Endothelial cell of umbilical vein (primary cell): ENCODE measurements around the gene PAX5. TPM values are rescaled to one million over a fixed set of nuclear protein-coding genes. Genes with fewer than 3 reads are reported as not detected.

ENCODE experiments used
- BruUV-seq: library from RNA; stranded (reverse); fragments of 400-500 nt; replicated peaks from 2 replicates; lab custom pipeline; 2021; lab: Mats Ljungman, UMichigan
- CTCF ChIA-PET: fragments of 300-600, 350-600 bp; sonication (Branson Sonifier 250); formaldehyde crosslinking; loops from one replicate; lab custom pipeline; 2021; ENCODE audit warnings: antibody characterized with exemption, inconsistent platforms; lab: Charles Lee
- POLR2A ChIA-PET: fragments of 300-600, 350-600 bp; sonication (Branson Sonifier 250); formaldehyde crosslinking; loops from one replicate; lab custom pipeline; 2021; ENCODE audit warnings: antibody characterized with exemption, inconsistent platforms; lab: Charles Lee
- DNase-seq: peaks from one replicate; pipeline ENCODE4 v3.0.0-alpha.2; 2011; ENCODE audit warnings: low read depth, low spot score
- FAIRE-seq: peaks from 2 replicates; lab custom pipeline; 2011; peaks lifted over from hg19 to GRCh38; lab: Jason Lieb, UNC
- H2AFZ ChIP-seq: 2 replicates; pipeline ENCODE4 v1.6.0; 2012; ENCODE audit warnings: low read depth, low read length, control low read depth, inconsistent platforms
- H3K27ac ChIP-seq: 2 replicates; pipeline ENCODE4 v1.5.1; 2011; ENCODE audit warnings: low read depth, mild to moderate bottlenecking, control low read depth, low read length, moderate library complexity; ENCODE audit not compliant: insufficient read depth
- H3K27me3 ChIP-seq, 2 experiments: 2 replicates each; pipeline versions ENCODE4 v1.6.0 to v1.6.1; 2011; ENCODE audit warnings: low read length in 2 of 2, mixed read lengths in 1 of 2; ENCODE audit not compliant: control insufficient read depth in 2 of 2, insufficient read depth in 2 of 2
- H3K36me3 ChIP-seq, 2 experiments: 2 replicates in 1 of 2; 3 replicates in 1 of 2; pipeline ENCODE4 v1.5.1; 2011; ENCODE audit warnings: low read length in 2 of 2, mild to moderate bottlenecking in 1 of 2, moderate library complexity in 1 of 2; ENCODE audit not compliant: control insufficient read depth in 2 of 2, insufficient read depth in 2 of 2; ENCODE audit errors: extremely low read depth in 1 of 2
- H3K4me1 ChIP-seq: 3 replicates; pipeline ENCODE4 v1.5.1; 2011; ENCODE audit warnings: mild to moderate bottlenecking, low read length; ENCODE audit not compliant: control insufficient read depth, insufficient read depth; ENCODE audit errors: extremely low read depth
- H3K4me2 ChIP-seq: 2 replicates; pipeline ENCODE4 v1.6.1; 2011; ENCODE audit warnings: low read length, control low read depth, mixed read lengths; ENCODE audit not compliant: insufficient read depth
- H3K4me3 ChIP-seq, 3 experiments: fragments of 200-600 bp in 1 of 3; sonication (generic), shearing (Covaris generic) in 1 of 3; replicated peaks in 1 of 3; 2 replicates each; pipeline ENCODE4 v1.5.1; 2011 to 2016; ENCODE audit warnings: control low read depth in 3 of 3, low read length in 3 of 3, mild to moderate bottlenecking in 2 of 3, inconsistent platforms in 1 of 3, low read depth in 1 of 3, moderate library complexity in 1 of 3; ENCODE audit not compliant: insufficient read depth in 1 of 3
- H3K79me2 ChIP-seq: 2 replicates; pipeline ENCODE4 v1.6.0; 2012; ENCODE audit warnings: low read length, inconsistent platforms; ENCODE audit not compliant: control insufficient read depth, insufficient read depth
- H3K9ac ChIP-seq: replicated peaks from 2 replicates; pipeline ENCODE3; 2011; ENCODE audit warnings: low read length, control low read depth; ENCODE audit not compliant: insufficient read depth; ENCODE audit errors: extremely low read depth
- H3K9me1 ChIP-seq: replicated peaks from 3 replicates; pipeline ENCODE4 v1.6.0; 2011; ENCODE audit warnings: mild to moderate bottlenecking, low read length; ENCODE audit not compliant: control insufficient read depth, insufficient read depth; ENCODE audit errors: extremely low read depth
- H3K9me3 ChIP-seq: replicated peaks from 2 replicates; pipeline ENCODE4 v1.5.1; 2012; ENCODE audit warnings: low read length, inconsistent platforms; ENCODE audit not compliant: control insufficient read depth, insufficient read depth
- H4K20me1 ChIP-seq: replicated peaks from 2 replicates; pipeline ENCODE3; 2011; ENCODE audit warnings: mild to moderate bottlenecking, low read length; ENCODE audit not compliant: control insufficient read depth, insufficient read depth; ENCODE audit errors: extremely low read depth
- EZH2 ChIP-seq: IDR thresholded peaks from 2 replicates; pipeline ENCODE4 v1.6.1; 2012; ENCODE audit warnings: borderline replicate concordance, low read depth, mild to moderate bottlenecking, moderate library complexity, low read length, inconsistent platforms; ENCODE audit not compliant: severe bottlenecking
- FOS ChIP-seq: IDR thresholded peaks from 2 replicates; pipeline ENCODE4 v1.6.1; 2011; ENCODE audit warnings: mild to moderate bottlenecking, low read length, moderate library complexity, borderline replicate concordance; ENCODE audit not compliant: insufficient read depth
- GATA2 ChIP-seq: IDR thresholded peaks from 2 replicates; pipeline ENCODE4 v1.7.0; 2011; ENCODE audit warnings: low read depth, mild to moderate bottlenecking, moderate library complexity, mixed read lengths, low read length; ENCODE audit not compliant: insufficient read length, insufficient read depth
- JUN ChIP-seq: IDR thresholded peaks from 2 replicates; pipeline ENCODE4 v1.6.1; 2011; ENCODE audit warnings: borderline replicate concordance, low read depth; ENCODE audit not compliant: insufficient read length, insufficient read depth
- MYC ChIP-seq: IDR thresholded peaks from one replicate; pipeline ENCODE4 v1.6.1; 2011; ENCODE audit warnings: mild to moderate bottlenecking, low read depth, low read length
- POLR2A ChIP-seq: IDR thresholded peaks from 2 replicates; pipeline ENCODE4 v1.6.1; 2012; ENCODE audit warnings: low read depth, mild to moderate bottlenecking, control low read depth, low read length
- POLR2AphosphoS5 ChIP-seq: IDR thresholded peaks from 2 replicates; pipeline ENCODE4 v1.6.1; 2012; ENCODE audit warnings: low read depth, mild to moderate bottlenecking, control low read depth, low read length, moderate library complexity; ENCODE audit not compliant: insufficient read depth
- dilution Hi-C: fragments of 300-500 bp; cut with MboI; formaldehyde crosslinking; loops from one replicate; pipeline ENCODE4 v1.15.0; 2019; ENCODE audit warnings: low sequenced_read_pairs; ENCODE audit not compliant: extremely low pct_ligation_motif_present
- intact Hi-C: fragments of 100-400 bp; cut with micrococcal nuclease; formaldehyde crosslinking; loops from one replicate; pipeline ENCODE4 v1.10.0; 2022
- polyA plus RNA-seq, 4 experiments: library from polyadenylated mRNA; depleted of rRNA in 3 of 4; stranded (reverse) in 3 of 4; unstranded in 1 of 4; fragments of >200 nt; gene quantifications; 2 replicates each; pipeline versions ENCODE4 v1.2.1 to v1.2.3, GENCODE V29; 2011 to 2012; ENCODE audit warnings: missing spikeins in 1 of 4
- total RNA-seq: library from RNA; stranded (reverse); gene quantifications from 2 replicates; pipeline ENCODE4 v1.2.3, GENCODE V29; 2021
- TF ChIP-seq, protein P1 (sequence below), 2 donors: IDR thresholded peaks; 1 replicate in 1 of 2; 2 replicates in 1 of 2; pipeline ENCODE4 v1.5.1; 2011; ENCODE audit warnings: low read length in 2 of 2, mild to moderate bottlenecking in 2 of 2, moderate library complexity in 2 of 2, control low read depth in 1 of 2, inconsistent platforms in 1 of 2, low read depth in 1 of 2; ENCODE audit not compliant: insufficient read depth in 1 of 2; ENCODE audit errors: extremely low read depth in 1 of 2
- TF ChIP-seq, protein P2 (sequence below): IDR thresholded peaks from 2 replicates; pipeline ENCODE4 v1.6.1; 2011; ENCODE audit not compliant: insufficient read depth, insufficient read length

The PAX5 gene
- total and polyA plus RNA-seq, 2 donors (not counting 3 experiments of a cell fraction or from before 2014, with no cell fraction given), result not detected

DNA sequence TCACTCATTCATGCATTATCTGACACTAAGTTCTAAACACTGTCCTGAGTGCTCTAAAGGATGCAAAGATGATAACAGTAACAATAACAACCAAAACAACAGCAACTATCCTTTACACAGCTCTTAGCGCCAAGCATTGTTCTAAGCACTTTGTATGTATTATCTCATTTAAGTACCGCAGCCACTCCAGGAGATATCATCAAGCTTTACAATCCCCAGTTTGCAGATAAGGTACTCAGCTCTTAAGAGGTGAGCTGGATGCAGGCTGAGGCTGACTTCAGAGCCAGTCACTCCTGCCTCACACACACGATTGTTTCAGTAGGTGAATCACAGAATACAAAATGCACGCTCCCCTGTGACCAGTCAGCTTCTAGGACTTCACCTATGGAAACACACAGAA is 141.8 kb downstream of the PAX5 start:
- TF ChIP-seq, protein P1, sequence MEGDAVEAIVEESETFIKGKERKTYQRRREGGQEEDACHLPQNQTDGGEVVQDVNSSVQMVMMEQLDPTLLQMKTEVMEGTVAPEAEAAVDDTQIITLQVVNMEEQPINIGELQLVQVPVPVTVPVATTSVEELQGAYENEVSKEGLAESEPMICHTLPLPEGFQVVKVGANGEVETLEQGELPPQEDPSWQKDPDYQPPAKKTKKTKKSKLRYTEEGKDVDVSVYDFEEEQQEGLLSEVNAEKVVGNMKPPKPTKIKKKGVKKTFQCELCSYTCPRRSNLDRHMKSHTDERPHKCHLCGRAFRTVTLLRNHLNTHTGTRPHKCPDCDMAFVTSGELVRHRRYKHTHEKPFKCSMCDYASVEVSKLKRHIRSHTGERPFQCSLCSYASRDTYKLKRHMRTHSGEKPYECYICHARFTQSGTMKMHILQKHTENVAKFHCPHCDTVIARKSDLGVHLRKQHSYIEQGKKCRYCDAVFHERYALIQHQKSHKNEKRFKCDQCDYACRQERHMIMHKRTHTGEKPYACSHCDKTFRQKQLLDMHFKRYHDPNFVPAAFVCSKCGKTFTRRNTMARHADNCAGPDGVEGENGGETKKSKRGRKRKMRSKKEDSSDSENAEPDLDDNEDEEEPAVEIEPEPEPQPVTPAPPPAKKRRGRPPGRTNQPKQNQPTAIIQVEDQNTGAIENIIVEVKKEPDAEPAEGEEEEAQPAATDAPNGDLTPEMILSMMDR (IDR thresholded peaks at IDR 0.05; ENCODE audit: extremely low read depth in 1 of 2, insufficient read depth in 1 of 2, low read depth in 1 of 2, low read length in 2 of 2), result no peak
- TF ChIP-seq MYC (no peak), POLR2AphosphoS5 (no peak), GATA2 (no peak), POLR2A (no peak), FOS (no peak), EZH2 (no peak), JUN (no peak)
- TF ChIP-seq, protein P2, sequence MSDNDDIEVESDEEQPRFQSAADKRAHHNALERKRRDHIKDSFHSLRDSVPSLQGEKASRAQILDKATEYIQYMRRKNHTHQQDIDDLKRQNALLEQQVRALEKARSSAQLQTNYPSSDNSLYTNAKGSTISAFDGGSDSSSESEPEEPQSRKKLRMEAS, result no peak
- Histone ChIP-seq H3K9ac (no peak overlapping the region), H3K79me2 (no peaks in the 10 kb centered on the region), H2AFZ (no peak overlapping the region), H3K9me1 (no peaks in the 10 kb centered on the region), H3K4me3 (no peak overlapping the region), H3K9me3 (no peaks in the 10 kb centered on the region), H3K27me3 (peaks cover 14 to 20% of the 10 kb centered on the region in 2 experiments), H3K36me3 (no peaks in the 10 kb centered on the region), H3K4me1 (no peaks in the 10 kb centered on the region), H3K27ac (no peak overlapping the region), H3K4me2 (no peak overlapping the region), H4K20me1 (no peaks in the 10 kb centered on the region)
- dilution Hi-C loops, result no loop called here
- CTCF ChIA-PET, result interaction anchor here (1.6 kb wide), 1 partner anchor 19 kb away, joined by 6 read pairs; no protein-coding TSS in a partner anchor
- POLR2A ChIA-PET, result no interaction called here
- BruUV-seq, result no TSS peak
- FAIRE-seq, result no peak
- no peak for DNase-seq
- intact Hi-C loops, result no loop called here
